ENCODE results near the gene LORICRIN. TPM values are rescaled to one million over a fixed set of nuclear protein-coding genes. Genes with fewer than 3 reads are reported as not detected.

LORICRIN gene
- total RNA-seq, 1 experiment from 2014 or later = not detected

- DNase-seq (ENCODE audit: low spot score) = no peak
These were observed 11.2 kb upstream of the LORICRIN start for GRCh38 chr1:153248176-153248879.

DNA sequence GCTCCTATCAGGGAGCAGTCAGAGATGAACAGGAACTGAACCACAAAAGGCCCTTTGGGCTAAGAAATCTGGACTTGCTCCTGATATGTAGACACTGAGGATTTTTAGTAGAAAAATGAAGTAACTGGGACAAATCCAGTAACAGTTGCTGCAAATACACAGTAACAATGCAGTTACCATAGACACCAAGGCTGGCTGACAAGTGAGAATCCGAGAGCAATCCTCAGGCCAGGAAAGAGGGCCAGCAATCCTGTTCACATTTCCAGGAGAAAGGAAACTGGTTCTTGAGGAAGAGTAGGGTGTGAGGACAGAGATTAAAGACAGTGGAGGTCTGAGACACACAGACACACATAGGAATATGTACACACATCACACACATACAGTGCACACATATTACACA is 9.3 kb upstream of the LORICRIN start:
- DNase-seq (ENCODE audit: low spot score) = no peak

GRCh38 chr1:153251087-153251486 is 8.4 kb upstream of the LORICRIN start:
- DNase-seq (ENCODE audit: low spot score) = no peak

- DNase-seq (ENCODE audit: low spot score) = no peak
These were observed 7.9 kb upstream of the LORICRIN start for GRCh38 chr1:153251562-153251961.

DNA sequence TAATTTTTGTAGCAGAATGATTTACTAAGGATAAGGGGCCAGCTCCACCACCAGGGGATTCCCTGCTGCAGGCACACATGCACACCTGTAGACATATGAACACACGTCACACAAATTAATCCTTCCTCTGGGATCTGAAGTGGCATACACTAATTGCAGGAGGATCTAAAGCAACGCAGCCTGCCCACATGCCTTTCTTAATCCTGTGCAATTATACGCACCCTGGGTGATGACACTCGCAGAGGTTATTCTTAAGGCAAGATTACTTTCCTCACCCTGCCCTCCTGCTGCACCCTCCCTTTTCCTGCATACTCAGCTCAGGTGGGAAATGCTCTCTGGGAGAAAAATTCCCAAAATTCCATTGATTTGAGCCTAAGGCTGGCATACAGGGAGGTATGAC is 7.5 kb upstream of the LORICRIN start:
- DNase-seq (ENCODE audit: low spot score) = no peak

DNA sequence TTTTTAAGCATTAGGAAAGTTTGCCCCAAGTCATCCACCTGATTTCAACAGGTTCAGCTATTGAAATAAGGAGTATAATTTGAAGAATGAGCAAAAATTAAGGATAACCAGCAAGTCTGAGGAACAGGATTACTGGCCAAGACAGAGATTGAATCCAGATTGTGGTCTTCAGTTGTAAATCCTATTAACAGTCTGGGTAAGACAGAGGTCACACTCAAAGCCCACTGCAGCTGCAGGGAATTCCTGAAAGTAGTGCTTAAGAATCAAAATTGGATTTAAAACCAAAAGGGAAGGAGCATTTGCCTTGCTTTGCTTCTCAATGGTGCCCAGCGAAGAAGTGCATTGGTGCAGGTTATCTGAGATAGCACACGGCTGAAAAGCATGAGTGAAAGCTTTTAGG is 6.4 kb upstream of the LORICRIN start:
- DNase-seq (ENCODE audit: low spot score) = no peak

DNA sequence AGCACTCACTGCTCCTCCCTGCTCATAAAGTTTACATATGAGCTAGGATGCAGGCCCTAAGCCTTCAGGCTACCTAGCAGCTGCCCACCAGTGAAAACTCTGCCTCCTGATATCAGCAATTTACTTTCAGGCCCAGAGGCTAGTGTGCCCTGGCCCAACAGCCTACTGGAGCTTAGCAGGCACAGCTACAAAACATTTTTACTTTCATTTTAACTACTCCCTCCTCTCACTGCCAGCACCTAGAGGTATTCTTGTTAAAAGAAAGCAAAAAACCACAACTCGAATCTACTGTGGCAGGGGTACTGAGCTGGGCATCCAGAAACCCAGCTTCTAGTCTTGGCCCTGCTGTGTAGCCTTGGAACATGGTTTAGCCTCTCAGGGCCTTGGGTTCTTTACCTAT is 5.8 kb upstream of the LORICRIN start:
- no peak for DNase-seq (ENCODE audit: low spot score)

DNA sequence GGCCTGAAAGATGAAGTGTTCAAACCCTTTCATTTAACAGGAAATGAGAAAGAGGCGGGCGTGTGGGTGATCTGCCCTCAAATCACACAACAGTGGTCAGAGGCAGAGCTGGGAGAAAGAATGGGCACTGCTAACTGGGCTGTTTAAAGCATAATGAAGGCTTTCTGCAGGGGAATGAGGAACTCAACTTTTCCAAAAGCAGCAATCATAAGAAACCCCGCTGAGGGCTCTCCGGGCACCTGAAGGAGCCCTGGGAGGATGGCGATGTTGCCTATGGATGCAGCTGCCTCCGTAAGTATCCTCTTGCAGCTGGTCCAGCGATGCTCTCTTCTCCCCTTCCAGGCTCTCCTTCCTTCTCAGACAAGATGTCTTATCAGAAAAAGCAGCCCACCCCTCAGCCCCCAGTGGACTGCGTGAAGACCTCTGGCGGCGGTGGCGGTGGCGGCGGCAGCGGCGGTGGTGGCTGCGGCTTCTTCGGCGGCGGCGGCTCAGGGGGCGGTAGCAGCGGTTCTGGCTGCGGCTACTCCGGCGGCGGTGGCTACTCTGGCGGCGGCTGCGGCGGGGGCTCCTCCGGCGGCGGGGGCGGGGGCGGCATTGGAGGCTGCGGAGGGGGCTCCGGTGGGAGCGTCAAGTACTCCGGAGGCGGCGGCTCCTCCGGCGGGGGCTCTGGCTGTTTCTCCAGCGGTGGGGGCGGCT is 1.2 kb downstream of the LORICRIN start:
- DNase-seq (ENCODE audit: low spot score) = no peak

DNA sequence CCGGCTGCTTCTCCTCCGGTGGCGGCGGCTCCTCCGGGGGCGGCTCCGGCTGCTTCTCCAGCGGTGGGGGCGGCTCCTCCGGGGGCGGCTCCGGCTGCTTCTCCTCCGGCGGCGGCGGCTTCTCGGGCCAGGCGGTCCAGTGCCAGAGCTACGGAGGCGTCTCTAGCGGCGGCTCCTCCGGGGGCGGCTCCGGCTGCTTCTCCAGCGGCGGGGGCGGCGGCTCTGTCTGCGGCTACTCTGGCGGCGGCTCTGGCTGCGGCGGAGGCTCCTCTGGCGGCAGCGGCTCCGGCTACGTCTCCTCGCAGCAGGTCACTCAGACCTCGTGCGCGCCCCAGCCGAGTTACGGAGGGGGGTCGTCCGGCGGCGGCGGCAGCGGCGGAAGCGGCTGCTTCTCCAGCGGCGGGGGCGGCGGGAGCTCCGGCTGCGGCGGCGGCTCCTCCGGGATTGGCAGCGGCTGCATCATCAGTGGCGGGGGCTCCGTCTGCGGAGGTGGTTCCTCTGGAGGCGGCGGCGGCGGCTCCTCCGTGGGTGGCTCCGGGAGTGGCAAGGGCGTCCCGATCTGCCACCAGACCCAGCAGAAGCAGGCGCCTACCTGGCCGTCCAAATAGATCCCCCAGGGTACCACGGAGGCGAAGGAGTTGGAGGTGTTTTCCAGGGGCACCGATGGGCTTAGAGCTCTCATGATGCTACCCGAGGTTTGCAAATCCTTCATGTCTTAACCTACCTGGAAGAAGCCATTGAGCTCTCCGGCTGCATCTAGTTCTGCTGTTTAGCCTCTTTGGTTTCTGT is 2.0 kb downstream of the LORICRIN start:
- no peak for DNase-seq (ENCODE audit: low spot score)

DNA sequence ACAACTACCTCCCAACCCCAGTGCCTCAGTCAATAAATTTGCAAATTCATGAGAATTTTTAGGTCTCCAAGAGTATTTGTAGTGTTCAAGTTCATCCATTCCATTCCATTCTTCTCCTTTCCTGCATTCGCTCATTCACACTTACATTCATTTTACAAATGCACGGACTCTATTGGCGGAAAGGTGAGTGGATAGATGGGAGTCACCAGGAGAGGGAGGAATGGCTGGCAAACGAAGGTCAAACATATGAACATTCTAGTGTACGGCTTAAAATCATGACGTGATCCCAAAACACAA is 2.5 kb downstream of the LORICRIN start:
- DNase-seq (ENCODE audit: low spot score) = no peak

- no peak for DNase-seq (ENCODE audit: low spot score)
These were observed 3.1 kb downstream of the LORICRIN start for GRCh38 chr1:153262462-153263157.

DNA sequence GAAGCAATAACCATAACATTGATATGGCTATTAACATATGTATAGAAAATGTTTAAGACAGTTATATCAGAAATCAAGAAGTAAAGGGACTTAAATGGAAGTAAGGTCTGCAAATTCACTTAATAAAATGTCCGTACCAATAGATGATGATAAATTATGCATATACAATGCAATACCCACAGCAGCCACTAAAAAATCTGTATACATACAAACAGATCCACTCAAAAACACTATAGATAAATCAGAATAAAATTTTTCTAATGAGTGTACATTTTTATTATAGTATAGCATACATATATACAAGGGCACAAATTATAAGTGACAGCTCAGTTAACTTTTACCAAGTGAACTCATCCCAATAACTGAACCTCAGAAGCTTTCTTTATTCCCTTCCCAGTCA is 6.0 kb downstream of the LORICRIN start:
- DNase-seq (ENCODE audit: low spot score) = no peak

DNA sequence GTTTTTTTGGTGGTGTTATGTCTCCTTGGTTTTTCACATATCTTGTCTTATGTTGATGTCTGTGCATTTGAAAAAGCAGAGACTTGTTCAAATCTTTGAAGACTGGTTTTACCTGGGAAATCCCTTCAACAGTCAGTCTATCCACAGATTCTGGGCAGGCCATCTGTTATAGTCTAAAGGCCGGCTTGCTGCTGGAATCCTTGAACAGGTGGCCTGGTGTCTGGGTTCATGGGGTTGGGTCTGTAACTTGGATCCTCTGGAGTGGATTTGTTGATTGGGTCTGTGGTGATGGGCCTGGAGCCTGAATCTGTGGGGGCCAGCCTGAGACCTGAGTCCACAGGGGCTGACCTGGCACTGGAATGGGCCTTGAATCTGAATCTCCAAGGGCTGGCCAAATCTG is 12.2 kb downstream of the LORICRIN start:
- DNase-seq (ENCODE audit: low spot score) = no peak

DNA sequence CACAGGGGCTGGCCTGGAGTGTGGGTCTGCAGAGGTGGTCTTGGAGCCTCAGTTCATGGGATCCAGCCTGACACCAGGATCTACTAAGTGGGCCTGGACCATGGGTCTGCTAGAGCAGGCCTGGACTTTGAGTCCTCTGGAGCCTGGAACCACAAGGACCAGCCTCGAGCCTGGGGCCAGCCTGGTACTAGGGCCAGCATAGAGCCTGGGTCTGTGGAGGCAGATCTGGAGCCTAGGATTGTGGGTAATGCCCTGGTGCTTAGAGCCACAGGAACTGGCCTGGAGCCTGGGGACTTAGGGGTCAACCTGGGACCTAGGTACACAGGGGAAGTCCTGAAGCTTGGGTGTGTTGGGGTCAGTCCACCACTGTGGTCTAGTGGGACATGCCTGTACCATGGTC is 12.7 kb downstream of the LORICRIN start:
- DNase-seq (ENCODE audit: low spot score) = no peak

- peak; percentile 33 for DNase-seq (ENCODE audit: low spot score)
These were observed 18.4 kb downstream of the LORICRIN start for GRCh38 chr1:153277852-153278251.

DNA sequence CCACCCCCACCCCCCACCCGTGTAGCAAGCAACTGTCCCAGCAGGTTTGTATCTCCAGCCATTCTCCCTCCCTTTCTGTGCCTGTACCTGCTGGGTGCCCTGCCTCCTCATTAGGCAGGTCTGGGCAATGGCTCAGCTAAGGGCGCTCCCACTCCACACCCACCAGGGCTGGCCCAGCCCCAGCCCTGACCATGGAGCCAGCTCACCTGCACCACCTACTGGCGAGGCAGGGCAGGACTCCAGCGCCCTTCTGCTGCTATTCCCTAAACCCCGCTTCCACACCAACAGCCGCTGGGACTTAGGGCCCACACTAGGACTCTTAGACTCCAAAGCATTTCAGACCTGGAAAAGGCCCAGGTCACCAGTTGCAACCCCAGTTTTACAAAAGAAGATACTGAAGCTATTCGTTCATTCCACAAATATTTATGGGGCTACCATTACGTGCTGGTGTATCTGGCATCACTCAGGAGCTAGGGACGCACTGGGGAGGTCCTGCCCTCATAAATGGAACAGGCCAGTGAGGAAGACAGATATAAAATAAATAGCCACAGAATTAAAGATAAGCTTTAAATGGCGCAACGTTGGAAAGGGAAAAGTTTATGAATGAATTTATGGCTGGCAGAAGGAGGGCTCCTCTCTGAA is 29.3 kb downstream of the LORICRIN start:
- peak; percentile 22 for DNase-seq (ENCODE audit: low spot score)

DNA sequence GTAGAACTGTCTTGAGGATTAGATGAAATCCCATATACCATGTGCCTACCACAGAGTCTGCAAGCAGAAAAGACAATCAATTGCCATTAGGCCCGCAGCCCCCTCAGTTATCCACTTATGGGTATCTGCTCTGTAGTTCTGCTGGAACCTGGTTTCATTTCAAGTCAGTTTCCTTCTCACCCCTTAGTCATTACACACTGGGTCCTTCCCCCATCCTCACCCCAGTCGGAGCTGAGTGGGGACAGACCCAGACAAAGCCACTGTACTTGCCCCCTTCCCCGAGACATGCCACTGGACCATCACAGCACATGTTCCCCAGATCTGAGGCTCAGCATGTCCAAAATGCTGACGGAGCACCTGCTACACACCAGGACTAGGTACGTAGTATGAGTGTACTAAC is 32.0 kb downstream of the LORICRIN start:
- DNase-seq (ENCODE audit: low spot score) = no peak

- no peak for DNase-seq (ENCODE audit: low spot score)
These were observed 32.7 kb downstream of the LORICRIN start for GRCh38 chr1:153292185-153292584.

- no peak for DNase-seq (ENCODE audit: low spot score)
These were observed 33.4 kb downstream of the LORICRIN start for GRCh38 chr1:153292740-153293479.

- DNase-seq (ENCODE audit: low spot score) = no peak
These were observed 33.9 kb downstream of the LORICRIN start for GRCh38 chr1:153293480-153293775.

DNA sequence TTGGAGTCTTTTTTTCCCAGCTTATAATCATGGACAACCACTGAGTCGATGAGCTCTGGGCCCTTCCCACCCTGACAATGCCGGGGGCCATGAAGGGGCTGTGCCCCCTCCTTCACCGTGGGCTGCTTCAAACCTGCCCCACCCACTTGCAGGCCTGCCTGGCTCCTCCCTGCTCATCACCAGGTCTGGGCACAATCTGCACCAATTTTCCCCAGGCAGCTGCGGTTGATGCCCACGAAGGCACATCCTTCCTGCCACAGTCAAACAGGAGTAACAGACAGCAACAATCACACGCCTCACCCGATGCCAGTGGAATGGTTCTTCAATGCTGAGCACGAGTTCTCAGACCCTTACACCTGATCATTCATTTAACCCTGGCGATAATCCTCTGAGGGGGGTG is 34.4 kb downstream of the LORICRIN start:
- no peak for DNase-seq (ENCODE audit: low spot score)
